GM15510 (cell line): ENCODE results near the gene CNTRL.
A peak's percentile ranks its signal among the peaks of the same experiment; 100 is the strongest.

Experiments
- POLR2A ChIP-seq: IDR thresholded peaks from 3 replicates; pipeline ENCODE4 v1.6.1; 2011; ENCODE audit warnings: borderline replicate concordance; ENCODE audit not compliant: insufficient read length; ENCODE audit errors: extremely low read depth

CNTRL gene

DNA sequence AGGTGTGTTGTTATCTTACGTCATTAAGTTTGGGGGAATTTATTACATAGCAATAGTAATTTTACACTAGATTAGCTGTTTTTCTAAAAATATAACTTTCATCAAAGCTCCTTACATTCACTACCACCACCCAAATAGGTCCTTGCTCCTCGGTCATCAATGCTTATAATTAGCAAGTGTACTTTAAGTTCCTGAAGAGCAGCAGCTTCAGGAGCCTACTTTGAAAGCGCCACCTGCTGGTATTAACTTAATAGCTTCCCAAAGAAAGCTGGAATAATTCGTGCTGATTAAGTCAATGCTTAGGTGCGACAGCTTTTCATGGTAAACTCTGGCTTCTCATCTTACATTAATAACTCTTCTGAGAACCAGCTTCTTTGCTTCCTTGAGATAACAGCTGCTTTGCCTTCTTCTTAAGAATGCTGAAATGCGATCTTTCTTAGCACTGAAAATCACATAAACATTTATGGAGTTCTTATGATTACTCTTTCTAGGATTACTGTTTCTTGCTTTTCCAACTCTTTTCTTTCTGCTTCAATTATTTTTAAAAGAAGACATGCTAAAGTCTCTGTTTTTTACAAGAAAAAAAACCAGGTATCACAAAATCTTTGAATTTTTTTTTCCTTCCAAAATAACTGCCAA, 14.6 kb upstream of the CNTRL start:
- TF ChIP-seq POLR2A: no peak

DNA sequence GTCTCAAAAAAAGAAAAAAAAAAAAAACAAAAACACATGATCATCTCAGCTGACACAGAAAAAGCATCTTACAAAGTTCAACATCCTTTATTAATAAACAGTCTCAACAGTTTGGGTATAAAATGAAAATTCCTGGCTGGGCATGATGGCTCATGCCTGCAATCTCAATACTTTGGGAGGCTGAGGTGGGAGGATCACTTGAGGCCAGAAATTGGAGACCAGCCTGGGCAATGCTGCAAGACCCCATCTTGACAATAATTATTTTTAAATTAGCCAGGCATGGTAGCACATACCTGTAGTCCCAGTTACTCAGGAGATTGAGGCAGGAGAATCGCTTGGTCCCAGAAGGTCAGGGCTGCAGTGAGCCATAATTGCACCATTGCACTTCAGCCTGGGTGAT, 7.9 kb upstream of the CNTRL start:
- TF ChIP-seq POLR2A: no peak

DNA sequence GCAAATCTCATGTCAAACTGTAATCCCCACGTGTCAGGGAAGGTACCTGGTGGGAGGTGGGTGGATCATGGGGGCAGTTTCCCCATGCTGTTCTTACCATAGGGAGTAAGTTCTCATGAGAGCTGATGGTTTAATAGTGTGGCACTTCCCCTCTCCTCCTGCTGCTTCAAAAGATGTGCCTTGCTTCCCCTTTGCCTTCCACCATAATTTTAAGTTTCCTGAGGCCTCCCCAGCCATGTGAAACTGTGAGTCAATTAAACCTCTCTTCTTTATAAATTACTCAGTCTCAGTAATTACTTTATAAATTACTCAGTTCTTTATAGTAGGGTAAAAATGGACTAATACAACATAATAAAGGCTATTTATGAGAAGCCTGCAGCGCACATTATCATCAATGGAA, 7.1 kb upstream of the CNTRL start:
- TF ChIP-seq POLR2A: no peak

DNA sequence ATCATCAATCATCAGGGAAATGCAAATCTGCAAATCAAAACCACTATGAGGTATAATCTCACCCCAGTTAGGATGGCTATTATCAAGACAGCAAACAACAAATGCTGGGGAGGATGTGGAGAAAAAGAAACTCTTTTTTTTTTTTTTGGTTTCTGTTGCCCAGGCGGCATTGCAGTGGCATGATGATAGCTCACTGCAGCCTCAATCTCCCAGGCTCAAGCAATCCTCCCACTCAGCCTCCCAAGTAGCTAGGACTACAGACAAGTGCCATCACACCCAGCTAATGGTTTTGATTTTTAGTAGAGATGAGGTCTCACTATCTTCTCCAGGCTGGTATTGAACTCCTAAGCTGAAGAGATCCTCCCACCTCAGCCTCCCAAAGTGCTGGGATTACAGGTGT, 5.4 kb upstream of the CNTRL start:
- no peak for TF ChIP-seq POLR2A

DNA sequence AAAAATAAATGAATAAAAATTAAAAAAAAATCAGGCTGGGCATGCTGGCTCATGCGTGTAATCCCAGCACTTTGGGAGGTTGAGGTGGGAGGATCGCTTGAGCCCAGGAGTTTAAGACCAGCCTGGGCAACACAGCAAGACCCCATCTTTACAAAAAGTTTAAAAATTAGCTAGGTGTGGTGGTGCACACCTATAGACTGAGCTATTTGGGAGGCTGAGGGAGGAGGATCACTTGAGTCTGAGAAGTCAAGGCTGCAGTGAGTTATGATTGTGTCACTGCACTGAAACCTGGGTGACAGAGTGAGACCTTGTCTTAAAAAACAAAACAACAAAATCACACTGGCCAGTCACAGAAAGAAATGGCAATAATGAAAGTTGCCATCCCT, 3.4 kb upstream of the CNTRL start:
- TF ChIP-seq POLR2A: no peak

DNA sequence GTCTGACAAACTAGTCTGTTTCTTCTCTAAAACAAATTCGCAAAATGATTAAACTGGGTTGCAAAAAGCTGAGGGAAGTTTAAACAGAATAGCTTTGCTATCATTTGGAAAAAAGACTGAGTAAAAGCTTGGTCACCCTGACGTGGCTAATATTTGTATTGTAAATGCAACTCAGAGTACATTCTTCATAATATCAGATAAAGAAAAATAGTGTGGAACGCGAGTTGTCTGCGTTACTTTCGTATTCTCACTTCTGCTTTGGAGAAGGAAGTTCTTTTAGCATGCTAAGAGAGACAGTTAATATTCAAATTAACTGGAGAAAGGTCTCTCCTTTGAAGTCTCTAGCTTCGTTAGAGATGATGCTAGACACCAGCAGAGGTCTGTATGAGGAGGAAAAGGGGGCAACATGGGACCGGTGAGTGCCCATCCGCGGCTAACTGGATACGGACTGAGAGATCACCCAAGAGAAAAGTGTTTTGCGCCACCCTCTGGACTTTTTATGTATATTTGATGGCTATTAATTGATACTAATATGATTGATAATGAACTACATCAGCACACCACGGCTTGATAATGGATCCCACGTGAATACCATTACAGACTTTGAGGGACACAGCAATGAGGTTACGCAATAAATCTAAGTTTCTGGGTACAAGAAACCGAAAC, 2.9 kb upstream of the CNTRL start:
- peak; percentile 26 for TF ChIP-seq POLR2A

DNA sequence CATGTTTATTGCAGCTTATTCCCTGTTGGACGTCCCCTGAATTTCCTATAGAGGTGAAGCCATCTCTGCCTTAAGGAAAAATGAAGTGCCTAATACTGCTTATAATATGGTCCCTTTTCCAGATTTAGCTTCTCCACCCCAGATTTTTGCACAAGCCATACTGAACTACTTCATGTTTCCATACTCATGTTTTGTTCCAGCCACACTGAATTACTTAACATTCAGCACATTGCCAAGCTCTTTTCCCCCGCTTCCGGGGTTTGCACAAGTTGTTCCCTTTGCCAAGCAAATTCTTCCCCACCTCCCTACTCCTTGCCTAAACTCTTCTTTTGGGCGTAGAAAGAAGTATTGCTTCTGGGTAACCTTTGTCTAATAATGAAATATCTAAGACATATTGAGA, 1.7 kb upstream of the CNTRL start:
- TF ChIP-seq POLR2A: no peak

DNA sequence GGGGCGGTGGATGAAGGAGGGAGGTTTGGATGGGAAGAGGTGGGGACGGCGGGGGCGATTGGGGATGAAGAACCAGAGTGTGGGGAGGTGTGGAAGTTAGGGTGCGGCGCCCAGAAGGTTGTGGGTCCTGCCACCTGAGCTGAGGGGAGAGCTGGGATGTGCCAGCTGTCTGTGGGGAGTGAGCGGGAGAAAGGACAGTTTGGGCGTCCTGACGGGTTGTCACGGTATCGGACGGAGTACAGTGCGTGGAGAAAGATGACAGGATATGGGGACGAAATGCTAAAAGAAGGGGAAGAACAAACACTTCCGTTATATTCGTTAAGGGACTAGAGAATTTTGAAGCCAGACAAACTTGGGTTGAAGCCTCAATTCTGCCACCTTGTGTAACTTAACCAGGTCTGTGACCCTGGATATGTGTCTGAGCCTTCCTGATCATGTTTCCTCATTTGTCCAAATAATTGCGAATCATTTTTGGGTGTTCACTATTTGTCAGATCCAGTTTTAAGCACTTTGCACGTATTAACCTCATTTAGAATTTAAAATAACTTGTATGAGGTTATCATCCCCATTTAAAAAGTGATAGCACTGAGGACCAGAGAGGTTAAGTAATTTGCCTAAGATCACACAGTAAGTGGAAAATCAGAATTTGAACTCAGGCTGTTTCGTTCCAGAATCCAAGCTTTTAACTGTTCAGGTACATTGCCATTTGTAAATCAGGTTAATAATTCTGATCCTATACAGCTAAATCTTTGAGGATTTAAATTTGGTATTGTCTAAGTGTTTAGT, 689 bp downstream of the CNTRL start:
- no peak for TF ChIP-seq POLR2A

DNA sequence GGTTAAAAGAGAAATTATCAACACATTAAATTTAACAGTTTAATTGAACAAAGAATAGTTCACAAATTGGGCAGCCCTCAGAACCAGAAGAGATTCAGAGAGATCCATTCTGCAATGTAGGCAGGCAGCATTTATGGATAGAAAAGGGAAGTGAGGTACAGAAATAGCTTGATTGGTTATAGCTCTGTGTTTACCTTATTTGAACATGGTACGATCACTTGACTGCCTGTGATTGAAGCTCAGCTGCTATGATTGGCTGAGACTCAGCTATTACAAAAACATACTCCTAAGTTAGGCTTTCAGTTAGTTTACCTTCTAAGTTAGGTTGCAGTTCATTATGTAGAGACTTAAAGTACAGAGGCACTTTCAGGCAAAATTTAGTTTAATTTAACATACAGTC, 7.3 kb downstream of the CNTRL start:
- TF ChIP-seq POLR2A: no peak

DNA sequence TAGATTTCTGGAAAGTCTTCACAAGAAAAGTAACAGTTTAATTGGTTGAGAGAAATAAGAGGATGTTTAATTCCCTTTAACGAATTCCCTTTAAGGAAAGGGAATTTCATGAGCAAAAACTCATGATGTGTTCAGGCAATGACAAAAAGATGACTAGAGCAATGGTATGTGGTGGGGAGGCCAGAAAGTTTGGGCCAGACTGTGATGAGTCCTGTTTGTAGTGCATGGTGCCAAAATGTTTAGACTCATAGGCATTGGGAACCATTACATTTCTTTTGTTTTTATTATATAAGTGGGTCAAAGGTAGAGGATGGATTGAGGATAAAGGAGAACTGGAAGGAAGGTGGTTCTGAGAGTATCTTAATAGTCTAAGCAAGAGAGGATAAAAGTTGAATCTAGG, 10.9 kb downstream of the CNTRL start:
- TF ChIP-seq POLR2A: no peak

DNA sequence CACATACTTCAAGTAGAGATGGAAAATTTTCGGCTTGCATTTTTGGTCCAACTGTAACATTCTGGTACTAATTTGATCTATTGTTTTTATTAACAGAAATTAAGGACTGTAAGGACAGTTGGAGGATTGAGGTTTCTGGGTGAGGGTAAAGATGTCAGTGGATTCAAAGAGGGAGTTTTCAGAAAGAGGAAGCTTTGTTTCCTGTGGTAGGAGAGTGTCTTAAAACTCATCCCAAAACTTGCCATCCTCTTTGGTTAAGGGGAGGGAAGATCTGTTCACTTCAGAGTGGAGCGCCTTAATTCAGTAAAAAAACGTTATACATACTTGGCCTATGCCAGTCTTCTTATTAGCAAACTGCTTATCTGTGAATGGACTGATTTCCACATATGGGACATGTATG, 13.8 kb downstream of the CNTRL start:
- no peak for TF ChIP-seq POLR2A

DNA sequence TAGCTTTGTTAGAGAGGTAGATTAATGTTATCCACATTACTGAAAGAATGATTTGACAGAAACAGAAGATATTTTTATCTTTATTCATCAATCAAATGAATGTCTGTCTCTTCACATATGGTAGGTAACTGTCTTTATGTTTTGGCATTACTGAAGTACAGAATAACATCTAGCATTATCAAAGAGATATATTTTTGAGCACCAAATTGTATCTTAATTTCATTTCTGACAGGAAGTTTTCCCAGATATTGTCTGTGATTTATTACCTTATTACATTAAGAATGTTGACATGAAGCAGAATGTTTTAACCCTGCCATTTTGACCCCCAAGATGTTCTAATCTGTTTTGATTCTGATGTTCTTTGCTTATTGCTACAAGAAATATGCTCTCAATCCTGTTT, 20.3 kb downstream of the CNTRL start:
- TF ChIP-seq POLR2A: no peak

DNA sequence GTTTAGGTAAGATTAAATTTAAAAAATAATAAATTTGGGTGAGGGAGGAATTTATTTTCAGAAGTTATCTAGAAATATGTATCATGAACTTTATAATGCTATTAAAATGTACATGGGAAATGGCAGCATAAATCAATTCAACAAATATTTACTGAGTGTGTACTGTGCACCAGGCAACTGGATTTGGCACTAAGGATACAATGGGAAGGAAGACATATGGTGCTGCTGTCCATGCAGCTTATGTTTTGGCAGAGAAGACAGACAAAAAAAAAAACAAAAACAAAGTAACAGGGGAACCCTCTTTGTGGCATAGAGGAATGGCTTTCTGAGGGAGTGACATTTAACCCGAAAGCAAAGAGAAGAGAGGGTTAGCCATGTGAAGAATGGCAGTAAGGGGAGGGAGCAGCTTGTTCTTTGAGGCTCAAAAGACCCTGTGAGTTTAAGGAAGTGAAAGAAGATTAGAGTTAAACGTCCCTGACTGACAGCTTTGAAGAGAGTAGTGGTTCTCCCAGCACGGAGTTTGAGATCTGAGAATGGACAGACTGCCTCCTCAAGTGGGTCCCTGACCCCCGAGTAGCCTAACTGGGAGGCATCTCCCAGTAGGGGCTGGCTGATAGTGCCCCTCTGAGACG, 23.9 kb downstream of the CNTRL start:
- no peak for TF ChIP-seq POLR2A

DNA sequence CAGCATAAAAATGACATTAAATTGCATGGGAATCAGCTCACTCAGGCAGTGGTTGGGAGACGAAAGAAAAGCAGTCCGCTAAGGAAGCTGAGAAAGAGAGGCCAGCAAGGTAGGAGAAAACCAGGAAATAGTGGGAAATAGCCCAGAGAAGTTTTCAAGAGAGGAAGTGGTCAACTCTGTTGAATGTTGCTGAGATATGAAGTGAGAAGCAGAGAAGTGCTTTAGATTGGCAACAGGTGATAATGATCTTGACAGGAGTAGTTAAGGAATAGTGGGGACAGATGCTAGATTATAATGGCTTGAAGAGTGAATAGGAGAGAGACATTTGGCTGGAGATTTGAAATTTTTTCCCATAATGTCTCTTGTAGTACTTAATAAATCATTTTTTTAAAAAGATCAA, 30.8 kb downstream of the CNTRL start:
- TF ChIP-seq POLR2A: no peak

DNA sequence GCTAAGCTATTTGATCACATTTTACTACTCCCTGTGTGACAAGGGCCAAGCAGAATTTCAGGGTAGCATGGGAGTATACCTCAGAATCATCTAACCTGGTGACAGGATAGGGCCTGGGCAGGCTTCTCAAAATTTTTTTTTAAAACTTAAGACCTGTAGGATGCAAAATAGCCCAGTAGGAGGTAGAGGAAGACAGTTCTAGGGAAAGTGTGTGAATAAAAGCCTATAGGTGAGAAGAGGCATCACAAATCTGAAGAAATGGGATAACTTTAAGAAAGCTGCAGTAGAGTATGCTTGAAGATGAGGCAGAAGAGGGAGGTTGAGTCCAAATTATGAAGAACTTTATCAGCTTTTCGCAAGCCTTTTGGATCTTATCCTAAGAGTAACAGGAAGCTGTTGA, 32.3 kb downstream of the CNTRL start:
- TF ChIP-seq POLR2A: no peak

DNA sequence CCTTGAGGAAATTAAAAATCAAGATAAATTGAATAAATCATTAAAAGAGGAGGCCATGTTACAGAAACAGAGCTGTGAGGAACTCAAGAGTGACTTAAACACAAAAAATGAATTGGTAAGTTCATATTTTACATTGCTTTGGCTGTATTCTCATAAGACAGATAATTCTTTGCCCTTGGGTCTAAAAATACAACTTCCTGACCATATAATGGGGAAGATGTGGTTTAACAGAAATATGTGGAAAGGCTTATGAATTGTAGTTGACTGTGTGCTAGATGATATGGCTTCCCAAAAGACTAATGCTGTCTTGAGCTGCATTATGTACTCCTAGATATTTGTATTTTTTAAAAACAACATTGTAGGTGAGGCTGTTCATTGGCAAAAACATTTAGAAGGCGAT, 33.1 kb downstream of the CNTRL start:
- no peak for TF ChIP-seq POLR2A

DNA sequence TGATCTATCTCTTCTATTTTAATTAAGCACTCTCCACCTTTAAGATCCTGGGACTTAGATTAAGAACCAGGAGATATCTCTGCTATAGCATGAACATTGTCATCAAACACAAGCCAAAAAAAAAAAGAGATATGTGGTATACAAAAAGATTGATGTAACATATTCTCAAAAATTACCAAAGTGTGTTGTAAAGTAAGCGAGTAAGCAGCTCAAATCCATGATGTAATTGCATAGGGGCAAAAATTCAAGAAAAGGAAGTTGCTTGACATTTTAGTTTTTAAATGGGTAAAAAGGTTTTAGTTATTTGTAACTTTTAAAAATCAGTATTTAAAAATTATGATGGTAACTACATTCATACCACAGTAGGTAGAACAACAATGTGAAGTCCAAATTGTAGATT, 40.7 kb downstream of the CNTRL start:
- no peak for TF ChIP-seq POLR2A

DNA sequence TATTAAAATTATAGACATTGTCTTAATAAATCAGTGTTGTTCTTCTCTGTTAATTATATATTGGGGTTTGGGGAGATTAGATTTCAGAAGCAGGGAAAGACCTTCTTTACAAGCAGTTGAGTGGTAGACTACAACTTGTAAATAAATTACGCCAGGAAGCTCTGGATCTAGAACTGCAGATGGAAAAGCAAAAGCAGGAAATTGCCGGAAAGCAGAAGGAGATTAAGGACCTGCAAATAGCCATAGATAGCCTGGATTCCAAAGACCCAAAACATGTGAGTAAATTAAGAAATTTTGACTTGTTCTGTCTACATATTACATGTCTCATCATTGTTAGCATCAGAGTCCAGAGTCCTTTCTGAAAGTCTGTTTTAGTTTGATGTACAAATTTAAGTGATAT, 43.5 kb downstream of the CNTRL start:
- TF ChIP-seq POLR2A: no peak
